IMR-90 (cell line): ENCODE data around the gene RNF125. TPM values are rescaled to one million over a fixed set of nuclear protein-coding genes. Genes with fewer than 3 reads are reported as not detected.

Experiments used
- ATAC-seq: fragments of 200-7000 bp; cut with Tn5 transposase; 2 replicates; pipeline ENCODE4 v1.9.1; 2020; ENCODE audit warnings: low read depth, mild to moderate bottlenecking, moderate library complexity
- BruUV-seq: library from RNA; stranded (reverse); fragments of 400-500 nt; replicated peaks from 2 replicates; lab custom pipeline; 2021; lab: Mats Ljungman, UMichigan
- CTCF ChIA-PET: fragments of 300-600 bp; formaldehyde crosslinking; extraction: SDS; loops from one replicate; lab custom pipeline; 2021; ENCODE audit warnings: antibody characterized with exemption; lab: Yijun Ruan, JAX
- POLR2A ChIA-PET: fragments of 300-600 bp; sonication (Branson Sonifier 250); formaldehyde crosslinking; loops from one replicate; lab custom pipeline; 2022; ENCODE audit warnings: antibody characterized with exemption; ENCODE audit not compliant: unreplicated experiment; lab: Charles Lee
- DNase-seq: peaks from one replicate; pipeline ENCODE4 v3.0.0; 2013
- H2AFZ ChIP-seq: replicated peaks from 2 replicates; pipeline ENCODE3; 2013; ENCODE audit warnings: low read length, mild to moderate bottlenecking; ENCODE audit not compliant: poor library complexity
- H2AK5ac ChIP-seq: 2 replicates; pipeline ENCODE4 v1.6.1; 2013; ENCODE audit warnings: low read depth, low read length, inconsistent platforms
- H2AK9ac ChIP-seq: replicated peaks from 2 replicates; pipeline ENCODE3; 2013; ENCODE audit warnings: mild to moderate bottlenecking, low read depth, low read length, moderate library complexity; ENCODE audit not compliant: poor library complexity
- H2BK120ac ChIP-seq: 2 replicates; pipeline ENCODE4 v1.6.1; 2013; ENCODE audit warnings: low read depth, low read length, inconsistent platforms
- H2BK15ac ChIP-seq: 3 replicates; pipeline ENCODE4 v1.6.1; 2013; ENCODE audit warnings: low read depth, low read length, inconsistent platforms
- H2BK20ac ChIP-seq: 2 replicates; pipeline ENCODE4 v1.6.1; 2013; ENCODE audit warnings: low read depth, mild to moderate bottlenecking, inconsistent platforms, low read length, moderate library complexity
- H2BK5ac ChIP-seq: 2 replicates; pipeline ENCODE4 v1.6.1; 2013; ENCODE audit warnings: mild to moderate bottlenecking, low read depth, low read length, inconsistent platforms; ENCODE audit not compliant: poor library complexity, severe bottlenecking
- H3K14ac ChIP-seq: replicated peaks from 2 replicates; pipeline ENCODE4 v1.6.1; 2013; ENCODE audit warnings: low read depth, low read length, inconsistent platforms
- H3K18ac ChIP-seq: 2 replicates; pipeline ENCODE4 v1.6.1; 2013; ENCODE audit warnings: low read depth, low read length, control low read depth
- H3K23ac ChIP-seq: 2 replicates; pipeline ENCODE4 v1.6.1; 2013; ENCODE audit warnings: low read depth, low read length, inconsistent platforms
- H3K27ac ChIP-seq: 2 replicates; pipeline ENCODE4 v1.5.1; 2013; ENCODE audit warnings: mild to moderate bottlenecking, control low read depth, low read length; ENCODE audit not compliant: insufficient read depth
- H3K27me3 ChIP-seq: 2 replicates; pipeline ENCODE4 v1.6.1; 2013; ENCODE audit warnings: low read length; ENCODE audit not compliant: control insufficient read depth, insufficient read depth
- H3K36me3 ChIP-seq: 2 replicates; pipeline ENCODE4 v1.6.1; 2013; ENCODE audit warnings: low read length, mixed read lengths; ENCODE audit not compliant: control insufficient read depth, insufficient read depth
- H3K4ac ChIP-seq: 2 replicates; pipeline ENCODE4 v1.6.1; 2013; ENCODE audit warnings: low read depth, low read length, inconsistent platforms
- H3K4me1 ChIP-seq: 2 replicates; pipeline ENCODE4 v1.6.1; 2013; ENCODE audit warnings: low read length, mixed read lengths; ENCODE audit not compliant: control insufficient read depth, insufficient read depth
- H3K4me2 ChIP-seq: 2 replicates; pipeline ENCODE4 v1.6.1; 2013; ENCODE audit warnings: low read depth, mild to moderate bottlenecking, control low read depth, low read length, moderate library complexity
- H3K4me3 ChIP-seq: 2 replicates; pipeline ENCODE4 v1.5.1; 2013; ENCODE audit warnings: low read depth, mild to moderate bottlenecking, control low read depth, low read length, moderate library complexity; ENCODE audit not compliant: insufficient read depth
- H3K56ac ChIP-seq: 2 replicates; pipeline ENCODE4 v1.6.1; 2013; ENCODE audit warnings: low read length, inconsistent platforms; ENCODE audit not compliant: insufficient read depth; ENCODE audit errors: extremely low read depth
- H3K79me1 ChIP-seq, 2 experiments: 2 replicates each; pipeline ENCODE4 v1.6.1; 2013; ENCODE audit warnings: low read length in 2 of 2, inconsistent platforms in 1 of 2, low read depth in 1 of 2
- H3K9ac ChIP-seq: 2 replicates; pipeline ENCODE4 v1.6.1; 2013; ENCODE audit warnings: low read depth, low read length, control low read depth
- H3K9me1 ChIP-seq: 2 replicates; pipeline ENCODE4 v1.6.1; 2013; ENCODE audit warnings: low read length, inconsistent platforms; ENCODE audit not compliant: insufficient read depth
- H3K9me3 ChIP-seq: 2 replicates; pipeline ENCODE4 v1.6.1; 2013; ENCODE audit warnings: low read length; ENCODE audit not compliant: control insufficient read depth, insufficient read depth
- H4K20me1 ChIP-seq: 2 replicates; pipeline ENCODE4 v1.6.1; 2013; ENCODE audit warnings: low read length, inconsistent platforms; ENCODE audit not compliant: insufficient read depth
- H4K5ac ChIP-seq: 2 replicates; pipeline ENCODE4 v1.6.1; 2013; ENCODE audit warnings: mild to moderate bottlenecking, low read depth, low read length, control low read depth
- H4K8ac ChIP-seq, 2 experiments: 2 replicates each; pipeline ENCODE4 v1.6.1; 2013; ENCODE audit warnings: low read depth in 2 of 2, low read length in 2 of 2, control low read depth in 1 of 2, inconsistent platforms in 1 of 2
- H4K91ac ChIP-seq: 2 replicates; pipeline ENCODE4 v1.6.1; 2013; ENCODE audit warnings: low read depth, low read length, inconsistent platforms; ENCODE audit not compliant: insufficient read depth
- CEBPB ChIP-seq: IDR thresholded peaks from 2 replicates; pipeline ENCODE4 v1.6.1; 2012; ENCODE audit warnings: low read depth, low read length, improper control_type of control experiment
- CTCF ChIP-seq: conservative IDR thresholded peaks from 2 replicates; pipeline ENCODE4 v1.5.1; 2012; ENCODE audit warnings: mild to moderate bottlenecking, low read depth, low read length, improper control_type of control experiment
- ELK1 ChIP-seq: fragments of 150-350 bp; IDR thresholded peaks from 2 replicates; pipeline ENCODE4 v1.6.1; 2016; ENCODE audit warnings: low read depth, mild to moderate bottlenecking, low read length, moderate library complexity, borderline replicate concordance
- MAZ ChIP-seq: IDR thresholded peaks from 2 replicates; pipeline ENCODE4 v1.6.1; 2012; ENCODE audit warnings: low read depth, mild to moderate bottlenecking, low read length, improper control_type of control experiment, moderate library complexity, borderline replicate concordance
- RAD21 ChIP-seq: IDR thresholded peaks from 2 replicates; pipeline ENCODE4 v1.6.1; 2012; ENCODE audit warnings: low read length, improper control_type of control experiment
- RCOR1 ChIP-seq: IDR thresholded peaks from 2 replicates; pipeline ENCODE4 v1.6.1; 2012; ENCODE audit warnings: mild to moderate bottlenecking, low read length, improper control_type of control experiment; ENCODE audit not compliant: insufficient replicate concordance
- RFX5 ChIP-seq: IDR thresholded peaks from 2 replicates; pipeline ENCODE4 v1.8.0; 2012; ENCODE audit warnings: low read depth, mild to moderate bottlenecking, low read length, moderate library complexity
- SMC3 ChIP-seq: fragments of 150-350 bp; IDR thresholded peaks from 2 replicates; pipeline ENCODE4 v1.6.1; 2016; ENCODE audit warnings: low read depth, mild to moderate bottlenecking, antibody characterized with exemption, low read length, moderate library complexity
- WGBS, 2 experiments: methylation state at CpG; one replicate each; pipeline versions ENCODE4 v1.1.5 to v1.1.7; 2013; ENCODE audit warnings: missing lambda C conversion rate in 2 of 2; ENCODE audit not compliant: insufficient read length in 1 of 2; ENCODE audit errors: extremely low coverage in 2 of 2; 5-methylcytosine and 5-hydroxymethylcytosine counted together
- dilution Hi-C: fragments of 300-500 bp; cut with HindIII; formaldehyde crosslinking; loops from one replicate; pipeline ENCODE4 v1.14.3; 2018; ENCODE audit warnings: low sequenced_read_pairs; ENCODE audit not compliant: unreplicated experiment
- in situ Hi-C: fragments of 300-500 bp; cut with MboI; formaldehyde crosslinking; loops from 3 replicates; pipeline ENCODE4 v1.14.3; 2019; ENCODE audit warnings: low sequenced_read_pairs, inconsistent platforms, mixed read lengths
- intact Hi-C: fragments of 100-400 bp; cut with micrococcal nuclease; formaldehyde crosslinking; loops from 2 replicates; pipeline ENCODE4 v1.10.0; 2022
- polyA plus RNA-seq, 3 experiments: library from polyadenylated mRNA; depleted of rRNA; stranded (reverse); fragments of >200 nt; gene quantifications; 2 replicates each; pipeline ENCODE4 v1.2.3, GENCODE V29; 2012; ENCODE audit warnings: low replicate concordance in 1 of 3
- total RNA-seq: library from RNA; depleted of rRNA; stranded (reverse); fragments of >200 nt; gene quantifications from 2 replicates; pipeline ENCODE4 v1.2.3, GENCODE V29; 2012

RNF125 gene
- total and polyA plus RNA-seq, 2 of the 4 experiments (the other 2 are of a cell fraction), result under 0.01 to 0.10 TPM

GRCh38 chr18:32011193-32011592, 7.4 kb upstream of the RNF125 start:
- H3K14ac ChIP-seq, result no peak overlapping the region
- no peak overlapping the region for H2AFZ ChIP-seq
- H3K27me3 ChIP-seq, result no peaks in the 10 kb centered on the region; the same call in 1 of the 2 replicates
- dilution Hi-C loops (no loop called here), in situ Hi-C loops (no loop called here), intact Hi-C loops (no loop called here)
- H2BK15ac ChIP-seq, result no peak overlapping the region
- no peak overlapping the region for H3K56ac ChIP-seq
- H4K5ac ChIP-seq, result no peak overlapping the region
- H2BK120ac ChIP-seq, result no peak overlapping the region
- no peak overlapping the region for H4K8ac ChIP-seq
- H4K91ac ChIP-seq, result no peak overlapping the region
- no peak overlapping the region for H2AK5ac ChIP-seq
- H3K23ac ChIP-seq, result no peak overlapping the region
- POLR2A ChIA-PET, result no interaction called here
- no TSS peak for BruUV-seq
- ATAC-seq, result no peak
- no peaks in the 10 kb centered on the region for H3K9me3 ChIP-seq
- no peak overlapping the region for H2AK9ac ChIP-seq
- no CpG with 5 or more reads among the region's 3 CpGs for WGBS, 2 experiments
- H4K20me1 ChIP-seq, result no peaks in the 10 kb centered on the region
- no peaks in the 10 kb centered on the region for H3K79me1 ChIP-seq
- TF ChIP-seq ELK1 (no peak), RFX5 (no peak), SMC3 (no peak), CTCF (no peak), RCOR1 (no peak), CEBPB (no peak), MAZ (no peak), RAD21 (no peak)
- no peaks in the 10 kb centered on the region for H3K4me1 ChIP-seq
- H3K4me3 ChIP-seq, result no peak overlapping the region
- DNase-seq, result no peak
- no peak overlapping the region for H2BK5ac ChIP-seq
- no peaks in the 10 kb centered on the region for H3K36me3 ChIP-seq
- H2BK20ac ChIP-seq, result no peak overlapping the region
- no peak overlapping the region for H3K18ac ChIP-seq
- no peak overlapping the region for H3K4ac ChIP-seq
- no peaks in the 10 kb centered on the region for H3K9me1 ChIP-seq
- no peak overlapping the region for H3K4me2 ChIP-seq
- CTCF ChIA-PET, result interaction anchor here (0.6 kb wide), 1 partner anchor 37 kb away, joined by 4 read pairs; no protein-coding TSS in a partner anchor
- H3K27ac ChIP-seq, result no peak overlapping the region
- no peak overlapping the region for H3K9ac ChIP-seq
